Fibroblast of the aortic adventitia (primary cell): Measurements from ENCODE around the gene DNASE1L1. TPM values are rescaled to one million over a fixed set of nuclear protein-coding genes. Genes with fewer than 3 reads are reported as not detected.
A peak's percentile ranks its signal among the peaks of the same experiment; 100 is the strongest.
"Not testable (repeated sequence)": the region's sequence is repeated elsewhere in the genome, so short reads cannot be mapped to it uniquely, and the experiment has no call there.

ENCODE experiments used
- DNase-seq: peaks from one replicate; pipeline ENCODE4 v3.0.0-alpha.2; 2010; ENCODE audit warnings: low read depth
- H3K4me3 ChIP-seq: 2 replicates; pipeline ENCODE4 v1.5.1; 2011; ENCODE audit warnings: low read depth, mild to moderate bottlenecking, control low read depth, low read length, moderate library complexity
- CTCF ChIP-seq: IDR thresholded peaks from 2 replicates; pipeline ENCODE4 v1.5.1; 2011; ENCODE audit warnings: mild to moderate bottlenecking, low read length, control low read depth, inconsistent platforms; ENCODE audit not compliant: insufficient read depth
- total RNA-seq: library from RNA; depleted of rRNA; stranded (reverse); fragments of >200 nt; gene quantifications from 2 replicates; pipeline ENCODE4 v1.2.3, GENCODE V29; 2012; ENCODE audit warnings: low replicate concordance

The DNASE1L1 gene
- total RNA-seq, 1 donor, result 31.0 TPM

DNA sequence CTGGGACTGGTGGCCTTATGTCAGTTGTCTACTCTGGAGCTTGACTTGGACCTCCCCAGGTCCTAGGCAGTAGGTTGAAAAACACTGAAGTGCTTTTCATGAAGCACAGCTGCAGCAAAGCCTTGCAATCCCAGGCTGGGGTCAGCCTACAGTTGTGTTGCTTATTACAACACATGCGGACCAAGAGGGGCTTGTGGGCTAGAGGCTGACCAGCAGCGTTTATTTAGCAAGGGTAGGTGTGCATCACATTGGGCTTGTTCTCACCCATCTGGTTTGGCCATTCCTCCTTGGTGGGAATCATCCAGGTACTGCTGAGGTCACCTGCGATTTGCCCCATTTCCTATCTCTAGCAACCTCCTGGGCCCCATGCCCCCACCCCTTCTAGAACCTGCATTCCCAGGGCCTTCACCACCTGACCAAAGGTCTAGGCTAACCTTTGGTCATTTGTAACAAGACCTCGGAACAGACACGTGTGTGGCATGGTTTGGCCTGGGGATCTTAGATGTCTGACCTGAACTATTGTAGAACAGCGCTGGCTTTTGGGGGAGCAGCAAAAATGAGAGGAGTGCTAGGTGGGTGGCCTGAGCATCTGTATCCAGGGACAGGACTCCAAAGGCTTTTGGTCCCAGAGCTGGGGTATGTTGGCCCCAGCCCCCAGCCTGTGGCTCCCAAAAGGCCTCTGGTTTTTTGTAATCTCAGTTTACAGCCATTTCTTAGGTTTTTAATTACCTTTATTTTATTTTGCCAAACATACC, 7.8 kb downstream of the DNASE1L1 start:
- DNase-seq, result peak; percentile 48
- no peak overlapping the region for H3K4me3 ChIP-seq
- TF ChIP-seq CTCF, result no peak

DNA sequence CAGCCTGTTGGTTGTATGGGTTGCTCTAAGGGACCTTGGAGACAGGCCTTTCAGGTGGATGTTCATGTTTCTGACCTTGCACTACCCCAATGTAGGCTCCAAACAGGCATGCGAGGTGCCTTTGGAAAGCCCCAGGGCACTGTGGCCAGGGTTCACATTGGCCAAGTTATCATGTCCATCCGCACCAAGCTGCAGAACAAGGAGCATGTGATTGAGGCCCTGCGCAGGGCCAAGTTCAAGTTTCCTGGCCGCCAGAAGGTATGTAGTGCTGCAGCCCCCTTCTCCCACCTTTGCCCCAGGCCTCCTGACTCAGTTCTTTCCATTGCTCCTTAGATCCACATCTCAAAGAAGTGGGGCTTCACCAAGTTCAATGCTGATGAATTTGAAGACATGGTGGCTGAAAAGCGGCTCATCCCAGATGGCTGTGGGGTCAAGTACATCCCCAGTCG, 8.7 kb downstream of the DNASE1L1 start:
- DNase-seq, result not testable (repeated sequence)
- peak overlapping the region; percentile 71 for H3K4me3 ChIP-seq

- peak overlapping the region; percentile 71 for H3K4me3 ChIP-seq
- TF ChIP-seq CTCF, result no peak
- no peak for DNase-seq
Measured at GRCh38 chrX:154399527-154400368, 9.3 kb downstream of the DNASE1L1 start.

DNA sequence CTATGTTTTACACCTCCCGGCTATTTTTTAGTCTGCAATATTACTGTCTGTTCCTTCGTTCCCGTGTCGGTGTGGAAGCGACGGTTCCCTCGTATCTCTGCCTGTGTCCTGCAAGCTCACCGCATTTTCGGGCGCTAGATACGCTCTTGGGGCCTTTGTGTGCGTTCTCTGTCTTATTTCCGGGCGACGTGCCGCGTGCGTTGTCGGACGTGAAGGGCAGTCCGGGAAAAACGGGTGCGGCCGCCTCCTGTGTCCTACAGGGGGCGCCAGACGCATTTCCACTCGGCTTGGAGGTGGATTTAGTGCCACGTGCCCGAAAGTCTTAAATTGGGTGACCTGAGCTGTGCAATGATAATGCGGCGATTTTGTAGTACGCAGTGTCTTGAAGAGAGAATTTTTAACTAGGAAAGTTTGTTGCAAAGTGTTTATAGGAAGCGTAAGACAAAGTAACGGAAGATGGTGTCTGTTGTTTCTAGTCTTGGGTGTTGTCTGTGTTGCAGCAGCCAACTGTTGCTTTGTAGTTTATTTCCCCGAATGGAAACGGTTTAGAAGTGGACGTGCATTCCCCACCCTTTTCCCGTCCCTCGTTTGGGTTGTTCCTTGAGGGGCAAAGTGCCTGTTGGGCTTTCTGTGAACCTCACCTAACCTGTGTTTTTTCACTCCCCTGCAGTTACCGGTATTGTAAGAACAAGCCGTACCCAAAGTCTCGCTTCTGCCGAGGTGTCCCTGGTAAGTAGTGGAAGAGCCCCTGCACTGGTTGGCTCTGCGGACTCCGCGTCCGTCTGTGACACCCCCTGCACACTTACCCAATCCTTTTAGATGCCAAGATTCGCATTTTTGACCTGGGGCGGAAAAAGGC, 10.2 kb downstream of the DNASE1L1 start:
- peak overlapping the region; percentile 71 for H3K4me3 ChIP-seq

DNA sequence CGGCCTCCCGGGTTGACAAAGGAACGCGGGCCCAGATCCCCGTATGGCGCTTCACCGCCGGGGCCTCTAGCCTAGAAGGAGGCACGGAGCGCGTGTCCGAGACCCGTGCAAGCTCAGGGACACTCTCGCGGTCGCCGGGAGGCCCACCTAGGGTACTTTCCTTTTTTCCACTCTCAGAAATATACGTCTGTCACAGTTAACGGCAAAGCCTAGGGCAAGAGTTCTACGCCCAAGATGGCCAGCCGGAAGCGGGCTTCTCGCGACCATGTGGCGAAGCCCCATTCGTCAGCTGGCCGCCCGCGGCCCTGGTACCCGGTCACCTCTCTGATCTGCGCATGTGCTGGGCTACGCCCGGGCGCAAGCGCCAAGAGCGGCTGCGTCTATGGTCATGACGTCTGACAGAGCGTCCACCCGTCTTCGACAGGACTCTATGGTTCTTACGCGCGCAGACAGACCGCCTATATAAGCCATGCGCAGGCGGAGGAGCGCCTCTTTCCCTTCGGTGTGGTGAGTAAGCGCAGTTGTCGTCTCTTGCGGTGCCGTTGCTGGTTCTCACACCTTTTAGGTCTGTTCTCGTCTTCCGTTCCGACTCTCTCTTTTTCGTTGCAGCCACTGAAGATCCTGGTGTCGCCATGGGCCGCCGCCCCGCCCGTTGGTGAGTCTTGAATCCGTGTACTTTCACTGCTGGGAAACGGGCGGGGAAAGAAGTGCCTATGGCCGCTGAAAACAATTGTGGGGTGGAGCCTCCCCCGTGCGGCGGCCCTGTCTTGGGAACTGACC, 11.0 kb downstream of the DNASE1L1 start, which contains the start of gene RPL10:
RPL10 (plus strand) TSS at position 490 of the 780 bp plus-strand sequence; CDS start at position 633, 143 bp downstream.
- TF ChIP-seq CTCF, result no peak
- peak; percentile 98 for DNase-seq

More for the DNA sequence above, 10.2 kb downstream of the DNASE1L1 start:
- DNase-seq, result peak; percentile 82
- TF ChIP-seq CTCF, result peak; percentile 79

DNA sequence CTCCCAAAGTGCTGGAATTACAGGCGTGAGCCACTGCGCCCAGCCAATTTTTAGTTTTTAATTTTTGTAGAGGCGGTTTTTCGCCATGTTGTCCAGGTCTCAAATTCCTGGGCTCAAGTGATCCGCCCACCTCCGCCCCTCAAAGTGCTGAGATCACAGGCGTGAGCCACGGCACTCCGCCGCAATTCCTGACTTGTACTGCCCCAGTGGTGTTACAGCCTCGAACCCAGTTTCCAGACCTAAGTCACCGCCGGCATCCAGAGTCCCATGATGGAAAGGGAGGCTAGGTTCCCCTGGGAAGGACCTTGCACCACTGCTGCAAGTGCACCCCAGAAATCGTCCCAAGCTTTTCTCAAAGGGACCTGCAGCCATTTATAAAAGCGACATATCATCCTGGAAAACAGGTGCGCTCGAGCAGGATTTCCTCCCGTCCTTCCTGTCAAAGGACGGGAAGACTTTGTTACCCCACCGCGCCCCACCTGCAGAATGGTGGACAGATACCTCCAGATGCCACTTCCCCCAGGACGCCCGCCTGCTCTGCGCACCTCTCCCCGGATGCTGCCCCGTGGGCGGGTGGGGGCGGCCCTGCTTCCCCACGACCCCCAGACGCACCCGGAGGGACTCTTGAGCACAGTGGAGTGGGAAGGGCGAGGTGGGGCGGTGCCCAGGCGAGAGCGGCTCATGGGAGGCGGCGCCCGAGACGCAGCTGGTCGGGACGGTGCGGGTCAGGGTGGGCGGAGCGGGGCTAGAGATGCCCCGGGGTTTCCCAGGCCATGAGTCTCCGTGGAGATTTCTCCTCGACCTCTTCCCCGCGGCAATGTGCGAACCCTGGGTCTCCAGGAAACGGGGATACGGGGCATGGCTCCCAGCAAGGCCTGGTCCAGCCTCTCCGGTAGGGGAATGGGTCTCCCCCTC, 11.8 kb downstream of the DNASE1L1 start:
- peak; percentile 55 for DNase-seq

More for the DNA sequence above, 11.0 kb downstream of the DNASE1L1 start, which contains the start of gene RPL10:
- H3K4me3 ChIP-seq, result peak within 1 kb of the TSS; percentile 71

GRCh38 chrX:154396363-154396762, 12.7 kb downstream of the DNASE1L1 start:
- DNase-seq, result not testable (repeated sequence)

More for the DNA sequence above, 11.8 kb downstream of the DNASE1L1 start:
- H3K4me3 ChIP-seq, result peak overlapping the region; percentile 66
- TF ChIP-seq CTCF, result no peak

DNA sequence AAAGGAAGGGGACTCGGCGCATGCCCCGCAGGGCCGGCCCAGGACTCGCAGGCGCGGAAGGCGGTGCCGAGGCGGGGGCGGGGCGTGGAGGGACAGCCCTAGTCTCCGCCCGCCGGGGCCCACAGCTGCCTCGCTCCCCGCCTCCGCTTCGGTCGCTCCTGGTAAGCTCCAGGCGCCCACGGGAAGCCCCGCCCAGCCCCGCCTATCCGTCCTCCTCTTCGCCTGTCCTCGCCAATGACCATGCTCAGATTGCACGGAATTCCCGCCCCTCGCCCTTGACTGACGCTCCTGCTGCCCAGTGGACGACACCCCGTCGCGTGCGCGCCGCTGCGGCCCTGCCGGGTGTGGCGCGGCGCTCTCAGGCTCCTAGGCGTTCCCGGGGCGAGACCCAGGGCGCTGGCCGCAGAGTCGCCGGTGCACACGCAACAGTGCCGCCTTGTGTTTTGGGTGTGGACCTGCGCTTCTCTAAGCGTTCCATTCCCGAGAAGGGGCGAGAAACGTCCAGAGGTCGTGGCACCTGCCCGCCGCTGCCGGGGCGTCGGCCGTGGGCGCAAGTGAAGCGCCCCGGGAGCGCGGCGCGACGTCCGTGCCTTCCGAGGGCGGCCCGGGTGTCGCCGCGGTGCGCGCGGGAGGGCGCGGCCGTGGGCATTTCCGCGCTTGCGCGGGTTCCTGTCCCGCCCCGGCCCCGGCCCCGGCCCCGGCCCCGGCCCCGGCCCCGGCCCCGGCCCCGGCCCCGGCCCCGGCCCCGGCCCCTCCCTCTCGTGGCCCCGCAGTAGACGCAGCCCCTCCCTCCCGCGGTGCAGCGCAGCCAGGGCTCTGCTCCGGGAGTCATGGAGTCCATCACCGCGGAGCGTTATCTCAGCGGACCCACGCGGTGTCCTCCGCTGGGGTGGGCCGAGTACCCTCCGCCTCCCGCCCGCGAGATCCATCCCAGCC, 19.0 kb downstream of the DNASE1L1 start:
- peak overlapping the region; percentile 57 for H3K4me3 ChIP-seq

More at GRCh38 chrX:154396363-154396762, 12.7 kb downstream of the DNASE1L1 start:
- H3K4me3 ChIP-seq, result not testable (repeated sequence)

More for the DNA sequence above, 19.0 kb downstream of the DNASE1L1 start:
- not testable (repeated sequence) for DNase-seq
